Adipocyte (in vitro differentiated cells): ENCODE measurements around the gene EEFSEC.

ENCODE experiments used
- DNase-seq: peaks from one replicate; pipeline ENCODE4 v3.0.0-alpha.2; 2015; ENCODE audit warnings: low read depth
- H3K27me3 ChIP-seq: replicated peaks from 2 replicates; pipeline ENCODE4 v1.7.0; 2013; ENCODE audit warnings: mild to moderate bottlenecking, low read length, moderate library complexity; ENCODE audit not compliant: control insufficient read depth, insufficient read depth
- H3K36me3 ChIP-seq: 2 replicates; pipeline ENCODE4 v1.7.0; 2013; ENCODE audit warnings: low read length, mild to moderate bottlenecking, moderate library complexity; ENCODE audit not compliant: control insufficient read depth, insufficient read depth, severe bottlenecking
- H3K4me1 ChIP-seq: 2 replicates; pipeline ENCODE4 v1.7.0; 2013; ENCODE audit warnings: mild to moderate bottlenecking, low read length, moderate library complexity; ENCODE audit not compliant: control insufficient read depth, insufficient read depth
- H3K4me3 ChIP-seq: 2 replicates; pipeline ENCODE4 v1.7.0; 2013; ENCODE audit warnings: mild to moderate bottlenecking, low read length, moderate library complexity
- H3K9ac ChIP-seq: 2 replicates; pipeline ENCODE4 v1.7.0; 2013; ENCODE audit warnings: mild to moderate bottlenecking, low read length, moderate library complexity
- H3K9me3 ChIP-seq: 2 replicates; pipeline ENCODE4 v1.7.0; 2013; ENCODE audit warnings: mild to moderate bottlenecking, low read length, moderate library complexity; ENCODE audit not compliant: control insufficient read depth

Gene EEFSEC

DNA sequence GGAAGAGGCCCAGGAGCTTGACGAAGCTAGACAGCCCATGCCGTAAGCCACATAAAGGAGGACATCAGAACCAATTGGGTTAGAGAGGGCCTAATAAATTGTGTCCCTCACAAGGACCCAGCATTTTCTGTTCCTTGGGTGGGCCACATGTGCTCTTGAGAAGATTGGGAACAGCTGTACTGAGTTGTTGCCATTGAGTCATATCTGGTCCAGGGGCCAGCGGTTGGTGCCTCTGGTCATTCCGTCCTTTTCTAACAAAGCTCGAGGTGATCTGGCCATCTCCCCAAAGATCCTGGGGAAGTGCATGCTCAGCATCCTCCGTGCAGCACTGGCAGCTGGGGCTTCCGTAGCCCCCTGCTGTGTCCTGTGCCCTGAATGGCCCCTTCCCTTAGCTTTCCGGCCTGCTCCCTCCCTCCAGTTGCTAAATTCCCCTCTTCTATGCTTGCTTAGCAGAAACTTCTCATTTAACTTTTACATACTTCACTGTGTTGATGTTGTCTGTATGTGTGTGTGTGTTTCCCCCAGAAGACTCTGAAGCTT lies 73.0 kb downstream of the EEFSEC start:
- no peaks in the 10 kb centered on the region for H3K36me3 ChIP-seq
- H3K4me3 ChIP-seq, result no peak overlapping the region
- no peaks in the 10 kb centered on the region for H3K4me1 ChIP-seq
- no peak for DNase-seq
- H3K27me3 ChIP-seq, result no peaks in the 10 kb centered on the region
- no peak overlapping the region for H3K9ac ChIP-seq
- H3K9me3 ChIP-seq, result peaks cover 7% of the 10 kb centered on the region

DNA sequence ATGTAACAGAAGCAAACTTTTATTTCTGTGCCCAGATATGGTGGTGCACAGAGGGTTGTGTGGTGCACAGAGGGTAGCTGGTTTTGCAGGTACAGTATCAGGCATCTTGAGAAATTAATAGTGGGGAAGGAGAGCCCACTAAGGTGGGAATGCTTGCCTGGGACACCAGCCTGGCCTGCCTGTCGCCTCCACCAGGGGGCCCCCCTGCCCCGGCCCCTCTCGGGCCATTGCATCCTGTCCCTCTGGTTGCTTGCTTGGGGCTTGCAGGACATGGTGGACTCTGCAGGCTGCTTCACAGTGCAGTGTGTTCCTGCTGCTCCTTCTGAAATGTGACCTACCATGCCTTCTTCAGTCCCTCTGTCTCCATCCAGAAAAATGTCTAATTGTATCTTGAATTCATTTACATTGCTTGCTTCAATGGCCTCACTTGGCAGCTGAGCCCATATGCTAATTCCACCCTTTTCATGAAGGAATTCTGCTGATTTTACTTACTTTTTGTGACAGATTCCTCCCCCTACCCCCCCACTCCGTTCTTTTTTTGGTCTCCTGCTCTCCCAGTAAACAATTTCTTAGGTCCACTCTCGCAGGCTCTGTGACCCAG lies 73.6 kb downstream of the EEFSEC start:
- H3K9ac ChIP-seq, result no peak overlapping the region
- DNase-seq, result peak; percentile 59

DNA sequence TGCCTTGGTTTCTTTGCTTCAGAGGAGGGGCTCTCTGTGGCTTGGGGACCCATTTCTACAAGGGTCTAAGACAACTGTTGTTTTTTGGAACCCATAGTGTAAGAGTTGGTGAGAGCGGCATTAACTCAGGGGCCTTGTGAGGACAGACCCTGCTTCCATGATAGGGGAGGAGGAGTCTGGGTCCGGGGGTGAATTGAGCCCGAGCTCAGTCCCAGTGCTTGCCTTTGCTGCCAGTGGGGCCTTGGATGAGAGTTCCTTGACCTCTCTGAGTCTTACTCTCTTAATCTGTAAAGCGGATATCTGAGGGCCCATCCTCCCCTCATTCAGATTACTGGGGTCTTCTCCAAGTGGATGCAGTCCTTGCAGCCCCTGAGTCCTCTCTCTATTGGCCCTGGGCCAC lies 74.2 kb downstream of the EEFSEC start:
- Histone ChIP-seq H3K9me3 (peaks cover 7% of the 10 kb centered on the region), H3K4me1 (no peaks in the 10 kb centered on the region), H3K27me3 (no peaks in the 10 kb centered on the region), H3K9ac (no peak overlapping the region), H3K4me3 (no peak overlapping the region), H3K36me3 (no peaks in the 10 kb centered on the region)
- DNase-seq, result no peak

More for the DNA sequence above, 73.6 kb downstream of the EEFSEC start:
- H3K4me3 ChIP-seq, result no peak overlapping the region
- no peaks in the 10 kb centered on the region for H3K36me3 ChIP-seq
- H3K4me1 ChIP-seq, result no peaks in the 10 kb centered on the region
- H3K27me3 ChIP-seq, result no peaks in the 10 kb centered on the region
- peaks cover 7% of the 10 kb centered on the region for H3K9me3 ChIP-seq

DNA sequence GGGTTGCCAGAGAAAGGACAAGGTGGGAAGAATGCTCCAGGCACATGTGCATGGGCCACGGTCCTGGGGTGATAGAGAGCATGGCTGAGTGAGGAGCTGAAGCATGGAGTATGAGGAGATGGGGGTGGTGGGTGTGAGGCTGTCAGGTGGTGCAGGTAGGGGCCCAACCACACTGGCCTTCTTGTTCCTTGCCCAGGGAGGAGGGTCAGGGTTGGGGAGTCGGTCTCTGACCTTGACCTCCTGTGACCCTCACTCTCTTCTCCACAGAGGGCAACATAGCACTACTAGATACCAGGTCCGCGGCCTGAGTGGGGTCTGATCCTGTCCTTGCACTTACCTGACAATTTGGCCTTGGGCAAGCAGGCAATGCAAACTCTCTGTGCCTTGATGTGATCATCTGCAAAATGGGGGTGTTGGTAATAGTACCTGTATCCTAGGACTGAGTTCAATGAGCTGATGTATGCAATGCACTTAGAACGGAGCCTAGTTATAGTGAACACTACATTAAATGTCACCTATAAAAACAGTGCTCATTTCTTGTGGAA lies 75.2 kb downstream of the EEFSEC start:
- H3K9ac ChIP-seq, result no peak overlapping the region
- no peaks in the 10 kb centered on the region for H3K4me1 ChIP-seq
- no peaks in the 10 kb centered on the region for H3K36me3 ChIP-seq
- no peak overlapping the region for H3K4me3 ChIP-seq
- no peaks in the 10 kb centered on the region for H3K27me3 ChIP-seq
- H3K9me3 ChIP-seq, result no peaks in the 10 kb centered on the region
- no peak for DNase-seq

DNA sequence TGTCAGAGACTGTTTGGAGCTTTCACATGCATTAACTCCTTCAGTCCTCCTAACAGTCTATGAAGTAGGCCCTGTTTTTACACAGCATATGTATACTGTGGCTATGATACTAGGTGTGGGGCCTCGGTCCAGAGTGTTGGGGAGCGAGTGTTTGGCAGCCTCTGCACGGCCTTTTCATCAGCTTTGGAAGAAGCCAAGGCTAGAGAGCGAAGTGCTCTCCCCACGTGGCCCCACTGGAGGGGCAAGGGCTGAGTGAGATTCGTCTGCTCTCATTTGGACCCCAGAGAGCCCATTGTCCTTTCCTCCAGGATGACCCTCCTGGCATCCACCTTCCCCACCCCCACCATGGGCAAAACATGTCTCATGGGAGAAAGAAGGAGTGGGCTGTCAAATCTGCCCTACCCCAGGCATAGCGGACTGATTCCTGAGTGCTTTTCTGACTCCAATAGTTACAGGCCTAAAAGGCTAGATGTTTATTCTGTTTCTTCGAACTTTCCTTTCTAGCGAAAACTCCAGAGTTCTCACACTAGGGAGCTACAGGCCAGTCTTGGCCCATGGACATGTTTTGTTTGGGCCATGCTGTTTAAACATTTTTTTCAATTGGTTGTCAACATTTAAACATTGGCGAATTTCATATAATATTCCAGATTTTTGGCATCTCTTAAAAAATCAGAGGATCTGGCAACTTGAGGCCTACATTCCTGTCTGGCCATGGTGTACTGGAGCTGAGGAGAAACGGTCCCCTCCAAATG lies 76.0 kb downstream of the EEFSEC start:
- no peak overlapping the region for H3K9ac ChIP-seq
- no peak for DNase-seq
- H3K4me3 ChIP-seq, result no peak overlapping the region
- H3K9me3 ChIP-seq, result no peaks in the 10 kb centered on the region
- H3K36me3 ChIP-seq, result no peaks in the 10 kb centered on the region
- no peaks in the 10 kb centered on the region for H3K27me3 ChIP-seq
- H3K4me1 ChIP-seq, result no peaks in the 10 kb centered on the region

DNA sequence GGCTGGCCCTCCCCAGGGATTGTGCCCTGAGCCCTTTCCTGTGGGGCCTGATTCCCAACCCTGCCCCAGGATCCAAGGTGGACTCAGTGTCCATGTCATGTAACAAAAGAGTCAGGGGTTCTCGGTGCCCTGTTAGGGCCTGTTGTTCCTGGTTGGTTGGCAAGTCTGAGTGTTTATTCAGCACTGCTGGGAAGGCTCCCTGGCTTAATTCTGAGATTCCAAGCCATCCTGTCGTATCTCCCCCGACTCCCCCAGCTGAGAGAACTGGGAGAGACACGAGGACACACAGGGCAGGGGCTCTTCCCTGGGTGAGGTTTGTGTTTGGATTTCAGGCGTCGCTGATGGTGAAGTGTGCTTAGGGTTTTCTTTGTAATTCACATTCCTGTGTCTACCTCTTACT lies 78.3 kb downstream of the EEFSEC start:
- Histone ChIP-seq H3K36me3 (no peaks in the 10 kb centered on the region), H3K4me3 (no peak overlapping the region), H3K4me1 (no peaks in the 10 kb centered on the region), H3K9ac (no peak overlapping the region), H3K27me3 (no peaks in the 10 kb centered on the region), H3K9me3 (no peaks in the 10 kb centered on the region)
- no peak for DNase-seq

DNA sequence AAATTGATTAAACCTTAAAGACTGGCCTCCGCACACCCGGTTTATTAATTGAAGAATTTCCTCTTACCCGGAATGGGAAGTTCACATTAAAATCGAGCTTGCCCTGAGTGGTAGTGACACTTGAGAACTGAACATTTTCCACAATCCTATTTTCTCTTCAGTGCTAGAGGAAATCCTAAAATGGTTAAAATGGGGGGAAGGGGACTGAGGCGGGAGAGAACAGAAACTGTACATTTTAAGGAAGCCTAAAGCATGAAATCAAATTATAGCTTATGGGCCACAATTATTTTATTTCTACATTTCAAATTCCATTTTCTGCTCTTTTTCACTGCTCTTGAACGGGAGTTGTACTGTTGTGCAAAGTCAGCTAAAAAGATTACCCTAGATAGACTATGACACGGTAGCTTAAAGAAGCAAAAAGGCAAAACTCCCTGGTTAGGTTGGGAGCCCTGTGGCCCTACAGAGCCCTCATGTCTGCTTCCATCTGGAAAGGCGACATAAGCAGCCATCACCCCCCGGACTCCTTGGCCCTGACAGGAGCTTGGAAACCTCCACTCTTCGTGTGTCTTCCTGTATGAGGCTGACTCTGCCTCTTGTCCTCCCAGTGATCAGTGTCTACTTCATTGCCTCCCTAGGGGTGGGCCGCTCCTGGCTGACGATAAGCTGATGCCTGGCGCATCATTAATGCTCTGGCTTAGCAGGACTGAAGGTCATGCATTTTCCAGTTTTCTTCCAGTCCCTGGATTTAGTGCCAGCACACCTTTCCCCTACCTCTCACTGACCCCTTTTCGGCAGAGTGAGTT lies 79.3 kb downstream of the EEFSEC start:
- H3K9ac ChIP-seq, result no peak overlapping the region
- peak; percentile 52 for DNase-seq
- H3K4me1 ChIP-seq, result peaks cover 3% of the 10 kb centered on the region
- no peaks in the 10 kb centered on the region for H3K36me3 ChIP-seq
- H3K4me3 ChIP-seq, result no peak overlapping the region
- no peaks in the 10 kb centered on the region for H3K9me3 ChIP-seq
- no peaks in the 10 kb centered on the region for H3K27me3 ChIP-seq

DNA sequence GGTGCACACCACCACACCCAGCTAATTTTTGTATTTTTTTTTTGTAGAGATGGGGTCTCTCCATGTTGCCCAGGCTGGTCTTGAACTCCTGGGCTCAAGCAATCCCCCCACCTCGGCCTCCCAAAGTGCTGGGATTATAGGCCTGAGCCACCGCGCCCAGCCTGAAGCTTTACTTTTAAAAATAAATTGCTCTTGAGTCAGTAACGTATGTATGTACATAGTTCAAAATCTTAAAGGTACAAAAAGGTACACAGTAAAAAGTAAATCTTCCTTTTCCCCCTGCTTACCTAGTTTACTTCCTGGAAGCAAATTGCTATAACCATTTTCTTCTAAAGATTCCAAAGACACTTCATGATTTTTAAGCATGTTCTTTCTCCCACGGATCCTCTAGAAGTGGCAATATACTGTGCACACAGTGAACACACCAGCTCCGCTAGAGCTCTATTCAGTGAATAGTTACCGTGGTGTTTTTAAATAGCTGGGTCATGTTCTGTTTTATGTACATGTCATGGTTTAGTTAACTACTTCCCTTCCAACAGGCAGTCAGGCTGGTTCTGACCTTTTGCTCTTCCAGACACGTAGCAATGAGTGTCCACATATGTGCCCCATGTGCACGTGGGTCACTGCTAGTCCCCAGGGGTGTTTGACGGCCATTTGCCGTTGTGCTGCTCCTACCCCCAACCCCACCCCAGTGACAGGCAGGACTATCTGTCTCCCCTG lies 82.1 kb downstream of the EEFSEC start:
- Histone ChIP-seq H3K27me3 (no peaks in the 10 kb centered on the region), H3K36me3 (no peaks in the 10 kb centered on the region), H3K4me3 (no peak overlapping the region), H3K9ac (no peak overlapping the region), H3K4me1 (peaks cover 17% of the 10 kb centered on the region), H3K9me3 (no peaks in the 10 kb centered on the region)
- no peak for DNase-seq

DNA sequence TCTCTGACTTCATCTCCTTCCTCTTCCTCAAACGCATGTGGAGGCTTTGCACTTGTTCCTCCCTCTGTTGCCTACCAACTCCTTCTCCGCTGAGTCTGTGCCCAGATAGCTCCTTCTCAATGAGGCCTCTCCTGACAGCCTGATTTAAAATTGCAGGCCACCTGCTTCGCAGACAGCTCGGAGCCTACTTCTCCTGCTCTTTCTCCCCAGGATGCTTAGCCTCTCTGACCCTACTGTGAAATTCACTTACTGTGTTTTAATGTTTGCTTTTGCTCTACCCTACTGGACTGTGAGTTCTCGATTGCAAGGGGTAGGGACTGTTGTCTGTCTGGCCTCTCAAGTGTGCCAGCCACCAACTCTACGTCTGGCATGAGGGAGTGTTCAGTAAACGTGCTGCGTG lies 83.4 kb downstream of the EEFSEC start:
- DNase-seq, result no peak
- no peaks in the 10 kb centered on the region for H3K36me3 ChIP-seq
- H3K4me3 ChIP-seq, result no peak overlapping the region
- H3K9me3 ChIP-seq, result no peaks in the 10 kb centered on the region
- H3K9ac ChIP-seq, result no peak overlapping the region
- H3K27me3 ChIP-seq, result no peaks in the 10 kb centered on the region
- H3K4me1 ChIP-seq, result peaks cover 17% of the 10 kb centered on the region

DNA sequence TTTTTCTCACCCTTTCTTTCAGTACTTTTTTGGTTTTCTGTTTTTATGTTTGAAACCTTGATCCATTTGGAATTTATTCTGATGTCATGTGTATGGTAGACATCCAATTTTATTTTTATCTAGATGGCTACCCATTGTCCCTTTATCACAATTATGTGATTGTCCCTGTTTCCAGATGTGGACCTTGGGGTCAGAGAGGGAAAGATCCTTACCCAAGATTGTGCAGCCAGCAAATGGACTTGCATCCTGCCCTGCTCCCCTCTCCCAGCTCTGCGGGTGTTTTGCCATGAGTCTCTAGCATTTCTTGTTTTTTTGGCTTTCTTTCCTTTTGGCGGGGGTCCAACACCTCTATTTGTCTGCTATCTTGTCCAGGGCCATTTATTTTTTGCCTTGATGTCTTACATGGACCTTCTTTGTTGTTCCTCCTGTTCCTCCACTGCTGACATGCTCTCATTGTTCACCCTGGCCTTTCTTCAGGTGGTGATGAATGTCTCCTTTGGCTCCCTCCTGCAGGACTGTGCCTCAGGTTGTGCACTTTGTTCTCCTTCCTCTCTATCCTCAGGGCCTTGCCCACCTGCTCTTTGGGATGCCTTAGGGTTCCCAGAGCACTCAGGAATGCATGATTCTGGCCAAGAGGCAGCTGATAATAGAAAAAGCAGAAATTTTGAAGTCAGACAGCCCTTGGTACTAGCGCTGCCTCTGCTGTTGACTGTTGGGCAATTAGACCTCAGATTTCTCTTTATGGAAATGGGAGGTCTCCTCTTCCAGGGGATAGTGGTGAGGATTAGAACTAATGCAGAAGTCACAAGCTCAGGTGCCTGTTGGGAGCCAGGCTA lies 84.3 kb downstream of the EEFSEC start:
- peaks cover 17% of the 10 kb centered on the region for H3K4me1 ChIP-seq
- H3K9me3 ChIP-seq, result no peaks in the 10 kb centered on the region
- no peaks in the 10 kb centered on the region for H3K36me3 ChIP-seq
- H3K9ac ChIP-seq, result no peak overlapping the region
- no peak for DNase-seq
- no peaks in the 10 kb centered on the region for H3K27me3 ChIP-seq
- no peak overlapping the region for H3K4me3 ChIP-seq
